NT2/D1 (cell line): ENCODE results near the gene CA5A.

Source experiments
- SUZ12 ChIP-seq: IDR thresholded peaks from 2 replicates; pipeline ENCODE4 v1.6.1; 2011; ENCODE audit not compliant: insufficient read length, insufficient read depth; ENCODE audit errors: extremely low read depth
- YY1 ChIP-seq: IDR thresholded peaks from 2 replicates; pipeline ENCODE4 v1.6.1; 2011; ENCODE audit not compliant: insufficient read length, insufficient read depth
- ZNF274 ChIP-seq: IDR thresholded peaks from 2 replicates; pipeline ENCODE4 v1.6.1; 2011; ENCODE audit warnings: mild to moderate bottlenecking, low read depth, low read length

DNA sequence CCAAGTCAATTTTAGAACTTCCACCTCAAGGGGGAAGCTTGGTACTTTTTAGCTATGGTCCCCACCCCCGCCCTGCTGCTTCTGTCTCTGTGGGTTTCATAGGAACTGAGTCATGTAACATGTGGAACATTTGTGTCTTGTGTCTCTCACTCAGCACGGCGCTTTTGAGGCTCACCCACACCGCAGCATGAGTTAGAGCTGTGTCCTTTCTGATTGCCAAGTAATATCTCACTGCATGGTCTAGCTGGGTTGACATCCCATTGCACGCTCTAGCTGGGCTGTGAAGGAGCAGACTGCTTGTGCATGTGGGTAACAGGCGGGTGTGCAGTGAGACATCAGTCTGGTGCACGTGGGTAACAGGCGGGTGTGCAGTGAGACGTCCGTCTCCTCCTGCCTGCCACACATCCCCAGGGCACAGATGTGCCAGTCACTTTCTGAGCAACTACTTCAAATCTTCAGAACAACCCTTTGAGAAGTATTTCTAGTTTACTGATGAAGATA lies 40.6 kb downstream of the CA5A start:
- TF ChIP-seq YY1 (no peak), ZNF274 (no peak), SUZ12 (no peak)
